Calu3 (cell line): ENCODE results near the gene ARMC6. TPM values are rescaled to one million over a fixed set of nuclear protein-coding genes. Genes with fewer than 3 reads are reported as not detected.

Source experiments
- BruUV-seq: library from RNA; stranded (reverse); fragments of 400-500 nt; replicated peaks from 2 replicates; lab custom pipeline; 2021; lab: Mats Ljungman, UMichigan
- CTCF ChIA-PET: fragments of 300-600 bp; sonication (Branson Sonifier 250); formaldehyde crosslinking; loops from one replicate; lab custom pipeline; 2022; ENCODE audit warnings: antibody characterized with exemption; lab: Charles Lee
- DNase-seq: peaks from one replicate; pipeline ENCODE4 v3.0.0; 2022
- H3K27ac Mint-ChIP-seq: one replicate; pipeline ENCODE4 v1.8.0; 2022; ENCODE audit warnings: mixed read lengths; ENCODE audit not compliant: unreplicated experiment
- H3K27me3 Mint-ChIP-seq: one replicate; pipeline ENCODE4 v1.8.0; 2022; ENCODE audit warnings: mixed read lengths; ENCODE audit not compliant: unreplicated experiment
- H3K36me3 Mint-ChIP-seq: one replicate; pipeline ENCODE4 v1.8.0; 2022; ENCODE audit warnings: mild to moderate bottlenecking, moderate library complexity, mixed read lengths; ENCODE audit not compliant: insufficient read depth, unreplicated experiment
- H3K4me1 Mint-ChIP-seq: one replicate; pipeline ENCODE4 v1.8.0; 2022; ENCODE audit warnings: mild to moderate bottlenecking, low read depth, mixed read lengths; ENCODE audit not compliant: unreplicated experiment
- H3K4me3 Mint-ChIP-seq: one replicate; pipeline ENCODE4 v1.8.0; 2022; ENCODE audit warnings: mild to moderate bottlenecking, low read depth, moderate library complexity, mixed read lengths; ENCODE audit not compliant: unreplicated experiment
- H3K9me3 Mint-ChIP-seq: one replicate; pipeline ENCODE4 v1.8.0; 2022; ENCODE audit warnings: low read depth, mixed read lengths; ENCODE audit not compliant: unreplicated experiment
- intact Hi-C: fragments of 100-400 bp; cut with micrococcal nuclease; formaldehyde crosslinking; loops from one replicate; pipeline ENCODE4 v1.10.0; 2022; ENCODE audit not compliant: unreplicated experiment
- total RNA-seq: library from RNA; stranded (reverse); gene quantifications from 2 replicates; pipeline ENCODE4 v1.2.3, GENCODE V29; 2022
- TF ChIP-seq, protein P1 (sequence below): fragments of 200-600 bp; IDR thresholded peaks from one replicate; pipeline ENCODE4 v1.8.0; 2022; ENCODE audit warnings: antibody characterized with exemption; ENCODE audit not compliant: unreplicated experiment

ARMC6 gene
- total RNA-seq, 1 experiment from 2014 or later: 24.0 TPM

GRCh38 chr19:18989316-18989715 lies 44.1 kb upstream of the ARMC6 start:
- H3K36me3 Mint-ChIP-seq: peaks cover 9% of the 10 kb centered on the region
- H3K4me3 Mint-ChIP-seq: no peak overlapping the region
- TF ChIP-seq, protein P1, sequence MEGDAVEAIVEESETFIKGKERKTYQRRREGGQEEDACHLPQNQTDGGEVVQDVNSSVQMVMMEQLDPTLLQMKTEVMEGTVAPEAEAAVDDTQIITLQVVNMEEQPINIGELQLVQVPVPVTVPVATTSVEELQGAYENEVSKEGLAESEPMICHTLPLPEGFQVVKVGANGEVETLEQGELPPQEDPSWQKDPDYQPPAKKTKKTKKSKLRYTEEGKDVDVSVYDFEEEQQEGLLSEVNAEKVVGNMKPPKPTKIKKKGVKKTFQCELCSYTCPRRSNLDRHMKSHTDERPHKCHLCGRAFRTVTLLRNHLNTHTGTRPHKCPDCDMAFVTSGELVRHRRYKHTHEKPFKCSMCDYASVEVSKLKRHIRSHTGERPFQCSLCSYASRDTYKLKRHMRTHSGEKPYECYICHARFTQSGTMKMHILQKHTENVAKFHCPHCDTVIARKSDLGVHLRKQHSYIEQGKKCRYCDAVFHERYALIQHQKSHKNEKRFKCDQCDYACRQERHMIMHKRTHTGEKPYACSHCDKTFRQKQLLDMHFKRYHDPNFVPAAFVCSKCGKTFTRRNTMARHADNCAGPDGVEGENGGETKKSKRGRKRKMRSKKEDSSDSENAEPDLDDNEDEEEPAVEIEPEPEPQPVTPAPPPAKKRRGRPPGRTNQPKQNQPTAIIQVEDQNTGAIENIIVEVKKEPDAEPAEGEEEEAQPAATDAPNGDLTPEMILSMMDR: no peak
- no peaks in the 10 kb centered on the region for H3K27me3 Mint-ChIP-seq
- no TSS peak for BruUV-seq
- no peaks in the 10 kb centered on the region for H3K9me3 Mint-ChIP-seq
- no peaks in the 10 kb centered on the region for H3K4me1 Mint-ChIP-seq
- CTCF ChIA-PET: no interaction called here
- DNase-seq: no peak
- intact Hi-C loops: loop anchor here (5.0 kb wide), 1 partner anchor 92 kb away; the partner anchor contains the start of gene CERS1
- no peak overlapping the region for H3K27ac Mint-ChIP-seq

DNA sequence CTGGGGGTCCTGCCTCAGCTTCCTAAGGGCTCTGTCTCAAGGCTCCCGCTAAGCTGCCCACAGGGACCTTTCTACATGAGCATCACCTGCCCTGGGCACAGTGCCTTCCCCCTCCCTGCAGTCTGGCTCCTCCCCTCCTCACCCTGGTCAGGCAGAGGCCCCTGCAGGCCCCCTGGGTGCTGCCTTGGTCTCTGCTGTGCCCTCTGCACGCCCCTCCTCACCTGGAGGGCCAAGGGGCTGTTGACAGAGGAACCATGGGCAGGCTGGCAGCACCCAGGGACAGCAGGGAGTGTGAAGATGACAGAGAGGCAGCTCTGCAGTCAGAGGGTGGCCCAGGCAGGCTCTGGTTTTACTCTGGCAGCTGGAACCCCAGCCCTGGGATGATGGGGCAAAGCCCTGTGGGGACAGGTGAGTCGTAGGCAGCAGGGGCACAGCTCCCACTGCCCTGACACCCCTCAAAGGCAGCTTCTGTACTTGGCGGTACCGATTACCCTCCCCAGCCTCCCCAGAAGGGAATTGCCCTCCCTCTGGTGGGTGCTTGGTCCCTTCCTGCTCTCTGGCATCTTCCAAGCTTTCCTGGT lies 43.2 kb upstream of the ARMC6 start:
- BruUV-seq: no TSS peak
- no peaks in the 10 kb centered on the region for H3K27me3 Mint-ChIP-seq
- no peak for DNase-seq
- no peak overlapping the region for H3K4me3 Mint-ChIP-seq
- intact Hi-C loops: no loop called here
- H3K36me3 Mint-ChIP-seq: peaks cover 9% of the 10 kb centered on the region
- H3K4me1 Mint-ChIP-seq: no peaks in the 10 kb centered on the region
- no peak overlapping the region for H3K27ac Mint-ChIP-seq
- no peaks in the 10 kb centered on the region for H3K9me3 Mint-ChIP-seq
- CTCF ChIA-PET: no interaction called here
- TF ChIP-seq, protein P1: no peak

DNA sequence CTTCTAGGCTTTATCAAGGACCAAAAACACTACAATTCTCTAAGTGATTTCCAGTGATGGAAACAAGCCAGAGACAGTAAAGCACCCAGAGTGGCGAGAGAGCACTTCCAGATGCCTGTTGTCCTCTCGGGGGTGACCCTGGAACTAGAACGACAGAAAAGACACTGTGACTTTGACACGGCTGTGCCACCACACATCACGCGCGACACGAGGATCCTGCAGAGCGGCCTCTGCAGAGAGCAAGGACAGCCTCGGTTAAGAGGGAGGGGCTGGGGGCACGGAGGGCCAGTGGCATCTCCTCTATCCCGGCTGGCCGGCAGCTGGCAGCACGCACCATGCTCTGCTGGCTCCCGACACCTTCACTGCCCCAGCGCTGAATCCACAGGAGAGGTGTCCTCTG lies 42.4 kb upstream of the ARMC6 start:
- TF ChIP-seq, protein P1: no peak
- intact Hi-C loops: no loop called here
- DNase-seq: no peak
- peaks cover 9% of the 10 kb centered on the region for H3K36me3 Mint-ChIP-seq
- H3K9me3 Mint-ChIP-seq: no peaks in the 10 kb centered on the region
- no peaks in the 10 kb centered on the region for H3K27me3 Mint-ChIP-seq
- no TSS peak for BruUV-seq
- CTCF ChIA-PET: interaction anchor here (0.6 kb wide), 1 partner anchor 8 kb away, joined by 5 read pairs; no protein-coding TSS in a partner anchor
- no peaks in the 10 kb centered on the region for H3K4me1 Mint-ChIP-seq
- H3K27ac Mint-ChIP-seq: no peak overlapping the region
- no peak overlapping the region for H3K4me3 Mint-ChIP-seq

GRCh38 chr19:18991468-18991867 lies 41.9 kb upstream of the ARMC6 start:
- no TSS peak for BruUV-seq
- Mint-ChIP-seq H3K4me3 (no peak overlapping the region), H3K36me3 (peaks cover 9% of the 10 kb centered on the region), H3K27me3 (no peaks in the 10 kb centered on the region), H3K27ac (no peak overlapping the region), H3K4me1 (no peaks in the 10 kb centered on the region), H3K9me3 (no peaks in the 10 kb centered on the region)
- DNase-seq: no peak
- intact Hi-C loops: no loop called here
- CTCF ChIA-PET: interaction anchor here (0.6 kb wide), 1 partner anchor 8 kb away, joined by 5 read pairs; no protein-coding TSS in a partner anchor
- TF ChIP-seq, protein P1: no peak
